PC-9 (cell line): ENCODE data around the gene SYNRG. TPM values are rescaled to one million over a fixed set of nuclear protein-coding genes. Genes with fewer than 3 reads are reported as not detected.

Source experiments
- BruUV-seq: library from RNA; stranded (reverse); fragments of 400-500 nt; replicated peaks from 2 replicates; lab custom pipeline; 2021; lab: Mats Ljungman, UMichigan
- CTCF ChIA-PET: fragments of 300-600 bp; sonication (Branson Sonifier 250); formaldehyde crosslinking; loops from one replicate; lab custom pipeline; 2022; ENCODE audit warnings: antibody characterized with exemption; lab: Charles Lee
- POLR2A ChIA-PET: fragments of 300-600 bp; sonication (Branson Sonifier 250); formaldehyde crosslinking; loops from one replicate; lab custom pipeline; 2022; ENCODE audit warnings: antibody characterized with exemption; ENCODE audit not compliant: unreplicated experiment; lab: Charles Lee
- DNase-seq, 2 experiments: peaks; one replicate each; pipeline versions ENCODE4 v3.0.0 to v3.0.0-alpha.2; 2015 to 2022; ENCODE audit warnings: mixed read lengths in 1 of 2
- H2AFZ ChIP-seq: fragments of 200-600 bp; sonication (generic); 2 replicates; pipeline ENCODE4 v1.8.1; 2017; ENCODE audit warnings: antibody characterized with exemption
- H3F3A ChIP-seq: fragments of 200-600 bp; sonication (generic); 2 replicates; pipeline ENCODE4 v1.8.1; 2017; ENCODE audit warnings: antibody characterized with exemption, mild to moderate bottlenecking, low read depth; ENCODE audit not compliant: insufficient read depth
- H3K27ac ChIP-seq: fragments of 200-600 bp; sonication (generic); 2 replicates; pipeline ENCODE4 v1.6.1; 2016; ENCODE audit warnings: mixed run types
- H3K27me3 ChIP-seq: fragments of 200-600 bp; sonication (generic); 2 replicates; pipeline ENCODE4 v1.6.1; 2016; ENCODE audit warnings: low read depth, mixed run types; ENCODE audit not compliant: insufficient read depth
- H3K36me3 ChIP-seq: fragments of 200-600 bp; sonication (generic); 2 replicates; pipeline ENCODE4 v1.6.1; 2016; ENCODE audit warnings: low read depth, mixed run types
- H3K4me1 ChIP-seq: fragments of 200-600 bp; sonication (generic); replicated peaks from 2 replicates; pipeline ENCODE4 v1.6.1; 2016; ENCODE audit warnings: mixed run types; ENCODE audit not compliant: insufficient read depth
- H3K4me2 ChIP-seq: fragments of 200-600 bp; sonication (generic); 2 replicates; pipeline ENCODE4 v1.6.1; 2017; ENCODE audit warnings: mixed run types
- H3K4me3 ChIP-seq: fragments of 200-600 bp; sonication (generic); 2 replicates; pipeline ENCODE4 v1.6.1; 2016; ENCODE audit warnings: mixed run types
- H3K79me2 ChIP-seq: fragments of 200-600 bp; sonication (generic); 2 replicates; pipeline ENCODE4 v1.6.1; 2017; ENCODE audit warnings: low read depth, mixed run types
- H3K9me2 ChIP-seq: fragments of 200-600 bp; sonication (generic); 2 replicates; pipeline ENCODE4 v1.8.1; 2017; ENCODE audit warnings: mild to moderate bottlenecking; ENCODE audit not compliant: insufficient read depth
- H3K9me3 ChIP-seq: fragments of 200-600 bp; sonication (generic); 2 replicates; pipeline ENCODE4 v1.8.1; 2016; ENCODE audit warnings: low read depth; ENCODE audit not compliant: insufficient read depth
- H4K20me1 ChIP-seq: fragments of 200-600 bp; sonication (generic); 2 replicates; pipeline ENCODE4 v1.8.1; 2017; ENCODE audit not compliant: insufficient read depth
- EZH2 ChIP-seq: fragments of 200-600 bp; sonication (generic); IDR thresholded peaks from 2 replicates; pipeline ENCODE4 v1.8.0; 2017; ENCODE audit warnings: antibody characterized with exemption, low read depth
- intact Hi-C: fragments of 100-400 bp; cut with micrococcal nuclease; formaldehyde crosslinking; loops from one replicate; pipeline ENCODE4 v1.10.0; 2022; ENCODE audit not compliant: unreplicated experiment
- total RNA-seq: library from RNA; stranded (reverse); gene quantifications from 2 replicates; pipeline ENCODE4 v1.2.3, GENCODE V29; 2021
- TF ChIP-seq, protein P1 (sequence below): fragments of 200-600 bp; sonication (generic); conservative IDR thresholded peaks from 2 replicates; pipeline ENCODE4 v1.6.1; 2017; ENCODE audit warnings: mixed run types, antibody characterized with exemption, mild to moderate bottlenecking, moderate library complexity

SYNRG gene
- total RNA-seq, 1 experiment from 2014 or later = 28.9 TPM

DNA sequence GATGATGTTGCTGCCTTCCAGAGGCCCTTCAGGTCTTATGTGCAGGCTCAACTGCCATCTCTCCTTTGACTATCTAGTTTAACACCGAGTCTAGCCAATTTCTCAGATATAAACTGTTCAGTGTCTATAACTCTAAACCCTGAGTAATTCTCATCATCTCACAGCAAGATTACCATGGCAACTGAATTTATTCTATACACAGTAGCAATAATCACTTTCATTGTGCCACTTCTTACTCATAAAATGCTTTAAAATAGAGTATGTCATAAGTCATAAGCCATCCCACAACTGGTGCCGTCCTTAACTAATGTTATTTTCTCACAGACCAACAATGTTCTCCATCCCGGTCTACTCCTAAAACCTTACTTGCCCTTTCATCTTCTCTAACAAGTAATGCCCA, 45.0 kb downstream of the SYNRG start:
- Histone ChIP-seq H2AFZ (no peak overlapping the region), H3K79me2 (no peaks in the 10 kb centered on the region), H3F3A (no peaks in the 10 kb centered on the region), H3K27ac (no peak overlapping the region), H3K4me2 (no peak overlapping the region), H3K4me3 (no peak overlapping the region), H3K36me3 (peaks cover 29% of the 10 kb centered on the region), H3K4me1 (no peaks in the 10 kb centered on the region), H3K27me3 (no peaks in the 10 kb centered on the region), H3K9me3 (no peaks in the 10 kb centered on the region), H3K9me2 (no peaks in the 10 kb centered on the region), H4K20me1 (peaks cover 3% of the 10 kb centered on the region; the same call in 1 of the 2 replicates)
- CTCF ChIA-PET = no interaction called here
- TF ChIP-seq, protein P1, sequence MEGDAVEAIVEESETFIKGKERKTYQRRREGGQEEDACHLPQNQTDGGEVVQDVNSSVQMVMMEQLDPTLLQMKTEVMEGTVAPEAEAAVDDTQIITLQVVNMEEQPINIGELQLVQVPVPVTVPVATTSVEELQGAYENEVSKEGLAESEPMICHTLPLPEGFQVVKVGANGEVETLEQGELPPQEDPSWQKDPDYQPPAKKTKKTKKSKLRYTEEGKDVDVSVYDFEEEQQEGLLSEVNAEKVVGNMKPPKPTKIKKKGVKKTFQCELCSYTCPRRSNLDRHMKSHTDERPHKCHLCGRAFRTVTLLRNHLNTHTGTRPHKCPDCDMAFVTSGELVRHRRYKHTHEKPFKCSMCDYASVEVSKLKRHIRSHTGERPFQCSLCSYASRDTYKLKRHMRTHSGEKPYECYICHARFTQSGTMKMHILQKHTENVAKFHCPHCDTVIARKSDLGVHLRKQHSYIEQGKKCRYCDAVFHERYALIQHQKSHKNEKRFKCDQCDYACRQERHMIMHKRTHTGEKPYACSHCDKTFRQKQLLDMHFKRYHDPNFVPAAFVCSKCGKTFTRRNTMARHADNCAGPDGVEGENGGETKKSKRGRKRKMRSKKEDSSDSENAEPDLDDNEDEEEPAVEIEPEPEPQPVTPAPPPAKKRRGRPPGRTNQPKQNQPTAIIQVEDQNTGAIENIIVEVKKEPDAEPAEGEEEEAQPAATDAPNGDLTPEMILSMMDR = no peak
- TF ChIP-seq EZH2 = no peak
- DNase-seq = no peak
- intact Hi-C loops = no loop called here
- no TSS peak for BruUV-seq
- POLR2A ChIA-PET = no interaction called here

DNA sequence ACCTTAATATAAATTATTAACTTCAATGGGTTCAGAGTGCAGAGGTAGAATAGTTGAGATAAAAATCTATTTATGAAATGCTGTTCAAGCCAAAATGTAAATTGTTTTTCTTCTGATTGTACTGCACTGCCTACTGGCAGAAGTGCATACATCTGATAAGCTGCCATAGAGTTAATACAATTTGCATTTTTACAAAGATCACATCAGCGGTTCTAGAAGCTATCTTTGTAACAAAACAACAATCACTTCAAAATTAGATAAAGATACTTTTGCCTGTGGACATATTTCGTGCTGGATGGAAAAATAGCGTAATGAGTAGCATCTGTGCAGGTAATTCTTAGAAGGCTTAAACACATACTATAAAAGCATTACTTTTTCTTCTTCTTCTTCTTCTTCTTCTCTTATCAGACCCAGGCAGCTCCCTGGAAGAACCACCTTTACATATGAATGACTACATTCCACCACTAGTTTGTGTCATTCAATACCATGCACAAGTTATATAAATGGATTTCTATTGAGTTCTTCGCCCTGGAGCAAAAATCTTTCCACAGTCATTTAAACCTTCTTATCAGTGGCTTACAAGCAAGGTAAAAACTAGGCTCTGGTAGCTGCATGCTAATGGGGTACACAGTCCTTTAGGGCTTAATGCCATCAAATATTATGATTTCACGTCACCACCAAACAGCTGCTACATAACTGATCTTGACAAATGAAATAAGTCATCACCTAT, 47.0 kb downstream of the SYNRG start:
- no peaks in the 10 kb centered on the region for H3K79me2 ChIP-seq
- no peak overlapping the region for H3K4me3 ChIP-seq
- no peaks in the 10 kb centered on the region for H3K9me2 ChIP-seq
- H3K27me3 ChIP-seq = no peaks in the 10 kb centered on the region
- ChIA-PET POLR2A (no interaction called here), CTCF (no interaction called here)
- TF ChIP-seq, protein P1 = no peak
- no peak for TF ChIP-seq EZH2
- peaks cover 3% of the 10 kb centered on the region; the same call in 1 of the 2 replicates for H4K20me1 ChIP-seq
- H3K36me3 ChIP-seq = peaks cover 21% of the 10 kb centered on the region; the same call in 1 of the 2 replicates
- DNase-seq = no peak
- H3K27ac ChIP-seq = no peak overlapping the region
- no peak overlapping the region for H2AFZ ChIP-seq
- intact Hi-C loops = no loop called here
- no TSS peak for BruUV-seq
- H3F3A ChIP-seq = no peaks in the 10 kb centered on the region
- H3K4me1 ChIP-seq = no peaks in the 10 kb centered on the region
- no peaks in the 10 kb centered on the region for H3K9me3 ChIP-seq
- no peak overlapping the region for H3K4me2 ChIP-seq

DNA sequence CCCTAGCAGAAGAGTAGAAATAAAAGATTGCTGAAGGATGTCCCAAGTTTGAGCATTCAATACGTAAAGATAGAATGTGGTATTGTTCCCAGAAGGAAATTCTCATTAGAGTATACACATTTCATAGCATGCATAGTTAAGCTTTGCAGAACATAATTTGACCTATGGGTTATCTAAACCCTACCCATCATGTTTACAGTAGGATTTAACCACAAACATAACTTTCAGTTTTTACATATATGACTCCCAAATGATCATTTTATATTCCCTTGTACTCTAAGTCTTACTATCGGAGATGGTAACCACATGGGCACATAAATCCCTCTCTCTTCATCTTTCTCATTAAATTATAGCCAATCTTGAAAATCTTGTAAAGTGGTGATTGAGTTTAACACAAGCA, 50.9 kb downstream of the SYNRG start:
- CTCF ChIA-PET = no interaction called here
- POLR2A ChIA-PET = no interaction called here
- BruUV-seq = no TSS peak

More for the DNA sequence above, 50.9 kb downstream of the SYNRG start:
- Histone ChIP-seq H3K27ac (no peak overlapping the region), H3K79me2 (no peaks in the 10 kb centered on the region), H3K4me3 (no peak overlapping the region), H3K27me3 (no peaks in the 10 kb centered on the region), H2AFZ (no peak overlapping the region), H4K20me1 (peaks cover 3% of the 10 kb centered on the region; the same call in 1 of the 2 replicates), H3K4me2 (no peak overlapping the region), H3K9me2 (no peaks in the 10 kb centered on the region), H3K36me3 (peaks cover 14% of the 10 kb centered on the region; the same call in 1 of the 2 replicates), H3F3A (no peaks in the 10 kb centered on the region), H3K4me1 (no peaks in the 10 kb centered on the region), H3K9me3 (no peaks in the 10 kb centered on the region)
- intact Hi-C loops = no loop called here
- no peak for DNase-seq
- TF ChIP-seq, protein P1 = no peak
- no peak for TF ChIP-seq EZH2
